A549 (cell line): ENCODE data around the gene GH2. TPM values are rescaled to one million over a fixed set of nuclear protein-coding genes. Genes with fewer than 3 reads are reported as not detected.
"Not testable (repeated sequence)": the region's sequence is repeated elsewhere in the genome, so short reads cannot be mapped to it uniquely, and the experiment has no call there.

Source experiments
- ATAC-seq, 2 experiments: fragments of 200-7000 bp in 1 of 2; fragments of >200 bp in 1 of 2; cut with Nextera tagmentation in 1 of 2; cut with Tn5 transposase in 1 of 2; 3 replicates each; pipeline versions ENCODE4 v1.8.0 to v1.9.1; 2018 to 2020; ENCODE audit warnings: mild to moderate bottlenecking in 1 of 2, moderate library complexity in 1 of 2
- CTCF ChIA-PET: fragments of 300-600 bp; sonication (Branson Sonifier 250); formaldehyde crosslinking; extraction: SDS; loops from one replicate; lab custom pipeline; 2021; ENCODE audit warnings: antibody characterized with exemption, inconsistent platforms; lab: Yijun Ruan, JAX
- POLR2A ChIA-PET: fragments of 350-600 bp; formaldehyde crosslinking; extraction: SDS; loops from one replicate; lab custom pipeline; 2021; ENCODE audit warnings: antibody characterized with exemption, inconsistent platforms; lab: Yijun Ruan, JAX
- DNase-seq, 2 experiments: peaks; one replicate each; pipeline versions ENCODE4 v3.0.0 to v3.0.0-alpha.2; 2011 to 2016; ENCODE audit warnings: low read depth in 1 of 2, low spot score in 1 of 2
- FAIRE-seq: peaks from 2 replicates; lab custom pipeline; 2011; peaks lifted over from hg19 to GRCh38; lab: Jason Lieb, UNC
- H3K27ac ChIP-seq, 2 experiments: fragments of >200 bp; sonication (Bioruptor Twin); formaldehyde crosslinking; 3 replicates each; pipeline ENCODE4 v1.5.1; 2016 to 2017
- H3K4me1 ChIP-seq: fragments of >200 bp; sonication (Bioruptor Twin); formaldehyde crosslinking; 3 replicates; pipeline ENCODE4 v1.6.1; 2016
- H3K4me2 ChIP-seq: fragments of >200 bp; sonication (Bioruptor Twin); formaldehyde crosslinking; 3 replicates; pipeline ENCODE4 v1.6.1; 2016
- H3K4me3 ChIP-seq: fragments of >200 bp; sonication (Bioruptor Twin); formaldehyde crosslinking; 3 replicates; pipeline ENCODE4 v1.5.1; 2016
- H3K9me3 ChIP-seq: fragments of >200 bp; sonication (Bioruptor Twin); formaldehyde crosslinking; 3 replicates; pipeline ENCODE4 v1.6.1; 2016
- BCL3 ChIP-seq: fragments of >200 bp; sonication (Bioruptor Twin); formaldehyde crosslinking; IDR thresholded peaks from 3 replicates; pipeline ENCODE4 v1.6.1; 2016
- CHD2 ChIP-seq: fragments of 150-350 bp; IDR thresholded peaks from 2 replicates; pipeline ENCODE4 v1.6.1; 2014; ENCODE audit warnings: low read length; ENCODE audit not compliant: partially characterized antibody
- FOSL2 ChIP-seq, 2 experiments: fragments of 450-650 bp in 1 of 2; fragments of >200 bp in 1 of 2; sonication (Bioruptor Twin) in 1 of 2; formaldehyde crosslinking; IDR thresholded peaks; 2 replicates each; pipeline versions ENCODE4 v1.5.0 to v1.6.1; 2016 to 2020; ENCODE audit warnings: mild to moderate bottlenecking in 1 of 2, moderate library complexity in 1 of 2
- HDAC2 ChIP-seq: fragments of 200-600 bp; sonication (generic); IDR thresholded peaks from 2 replicates; pipeline ENCODE4 v1.6.1; 2016
- HES2 ChIP-seq: fragments of >200 bp; sonication (Bioruptor Twin); formaldehyde crosslinking; IDR thresholded peaks from 2 replicates; pipeline ENCODE4 v1.6.1; 2016
- HMGXB4 ChIP-seq: fragments of 250-450 bp; sonication (Bioruptor Pico); IDR thresholded peaks from 2 replicates; pipeline ENCODE4 v1.5.0; 2021; ENCODE audit warnings: mild to moderate bottlenecking, moderate library complexity, borderline replicate concordance
- HOXA7 ChIP-seq: fragments of 250-450 bp; sonication (Bioruptor Pico); IDR thresholded peaks from 2 replicates; pipeline ENCODE4 v1.5.0; 2020; ENCODE audit warnings: mild to moderate bottlenecking, moderate library complexity
- HOXB13 ChIP-seq: fragments of 250-450 bp; sonication (Bioruptor Pico); IDR thresholded peaks from 2 replicates; pipeline ENCODE4 v1.5.0; 2020; ENCODE audit warnings: low read depth, mild to moderate bottlenecking, moderate library complexity
- JUN ChIP-seq, 2 experiments: fragments of >200 bp; sonication (Bioruptor Twin); formaldehyde crosslinking; IDR thresholded peaks; 2 replicates in 1 of 2; 3 replicates in 1 of 2; pipeline ENCODE4 v1.6.1; 2016 to 2017
- MAFK ChIP-seq: fragments of 450-650 bp; IDR thresholded peaks from 2 replicates; pipeline ENCODE4 v1.6.1; 2014; ENCODE audit not compliant: partially characterized antibody
- MAX ChIP-seq: IDR thresholded peaks from 2 replicates; pipeline ENCODE4 v1.6.1; 2012
- MAZ ChIP-seq: fragments of 150-350 bp; IDR thresholded peaks from 2 replicates; pipeline ENCODE4 v1.6.1; 2014; ENCODE audit warnings: antibody characterized with exemption, low read depth, low read length, borderline replicate concordance
- NPAS2 ChIP-seq: fragments of 250-450 bp; sonication (Bioruptor Pico); IDR thresholded peaks from 2 replicates; pipeline ENCODE4 v1.8.0; 2022; ENCODE audit warnings: mild to moderate bottlenecking, moderate library complexity, borderline replicate concordance
- NR3C1 ChIP-seq: fragments of >200 bp; sonication (Bioruptor Twin); formaldehyde crosslinking; IDR thresholded peaks from 3 replicates; pipeline ENCODE4 v1.6.1; 2017
- PBX3 ChIP-seq: IDR thresholded peaks from 2 replicates; pipeline ENCODE4 v1.6.1; 2012
- RAD21 ChIP-seq, 2 experiments: fragments of >200 bp in 1 of 2; sonication (Bioruptor Twin) in 1 of 2; formaldehyde crosslinking in 1 of 2; IDR thresholded peaks in 1 of 2; conservative IDR thresholded peaks in 1 of 2; 2 replicates in 1 of 2; 3 replicates in 1 of 2; pipeline ENCODE4 v1.6.1; 2012 to 2018; ENCODE audit warnings: inconsistent platforms in 1 of 2
- RARB ChIP-seq: fragments of 250-450 bp; sonication (Bioruptor Pico); IDR thresholded peaks from 2 replicates; pipeline ENCODE4 v1.8.0; 2021; ENCODE audit warnings: mild to moderate bottlenecking, moderate library complexity
- RCOR1 ChIP-seq: fragments of 150-350 bp; IDR thresholded peaks from 2 replicates; pipeline ENCODE4 v1.6.1; 2014; ENCODE audit warnings: antibody characterized with exemption, low read length, low read depth
- RFX5 ChIP-seq: fragments of 450-650 bp; IDR thresholded peaks from 2 replicates; pipeline ENCODE4 v1.7.1; 2014; ENCODE audit warnings: antibody characterized with exemption, mild to moderate bottlenecking, moderate library complexity
- SMC3 ChIP-seq: fragments of >200 bp; sonication (Bioruptor Twin); formaldehyde crosslinking; IDR thresholded peaks from 3 replicates; pipeline ENCODE4 v1.6.1; 2018; ENCODE audit warnings: inconsistent platforms
- ZNF302 ChIP-seq: fragments of 250-450 bp; sonication (Bioruptor Pico); IDR thresholded peaks from 2 replicates; pipeline ENCODE4 v1.9.0; 2021; ENCODE audit warnings: inconsistent platforms, mild to moderate bottlenecking, moderate library complexity
- WGBS: methylation state at CpG from one replicate; pipeline ENCODE4 v1.1.6; 2017; ENCODE audit errors: missing lambda C conversion rate; 5-methylcytosine and 5-hydroxymethylcytosine counted together
- polyA plus RNA-seq, 4 experiments: library from polyadenylated mRNA; depleted of rRNA in 3 of 4; stranded (reverse); fragments of >200 nt; fragmentation: RNase III in 1 of 4; extraction: RNeasy Plus Mini Kit Qiagen cat#74134 plus additional on column Dnase treatment in 1 of 4; gene quantifications; 2 replicates in 3 of 4; 3 replicates in 1 of 4; pipeline ENCODE4 v1.2.3, GENCODE V29; 2011 to 2017

GH2 gene
- polyA plus RNA-seq, 2 of the 4 experiments (the other 2 are of a cell fraction) = not detected

GRCh38 chr17:63916566-63917185 is 34.9 kb upstream of the GH2 start:
- Histone ChIP-seq H3K4me1 (no peaks in the 10 kb centered on the region; the same call in 2 of the 3 replicates), H3K4me3 (no peak overlapping the region), H3K9me3 (no peaks in the 10 kb centered on the region), H3K4me2 (no peak overlapping the region), H3K27ac (no peak overlapping the region)
- CTCF ChIA-PET = interaction anchor here (0.8 to 16.7 kb wide), 11 partner anchors 12 to 496 kb away, joined by 3 to 386 read pairs (median 70); partner anchors contain the start of genes CD79B, ERN1 and ICAM2
- WGBS = 60% methylated on average over 12 of the region's 12 CpGs
- ATAC-seq (no peak), DNase-seq (no peak), FAIRE-seq (no peak)
- POLR2A ChIA-PET = no interaction called here
- no peak for TF ChIP-seq ZNF302 (CRISPR knock-in tag)
- no peak for TF ChIP-seq RCOR1
- TF ChIP-seq MAFK = no peak
- no peak for TF ChIP-seq JUN (IDR thresholded peaks at IDR 0.05)

GRCh38 chr17:63915753-63916152 is 34.0 kb upstream of the GH2 start:
- H3K4me1 ChIP-seq, ATAC-seq, DNase-seq, FAIRE-seq, H3K9me3 ChIP-seq, H3K4me3 ChIP-seq, H3K4me2 ChIP-seq, H3K27ac ChIP-seq: not testable (repeated sequence)
- ChIA-PET POLR2A (interaction anchor here (0.6 kb wide), 1 partner anchor 55 kb away, joined by 3 read pairs; no protein-coding TSS in a partner anchor), CTCF (interaction anchor here (1.0 to 16.7 kb wide), 8 partner anchors 11 to 217 kb away, joined by 3 to 386 read pairs (median 40); partner anchors contain the start of genes ERN1 and ICAM2)
- 22% methylated on average over 10 of the region's 10 CpGs for WGBS

GRCh38 chr17:63914471-63914870 is 32.7 kb upstream of the GH2 start:
- ChIA-PET POLR2A (no interaction called here), CTCF (interaction anchor here (0.6 to 16.7 kb wide), 6 partner anchors 9 to 380 kb away, joined by 3 to 386 read pairs (median 37); partner anchors contain the start of genes ERN1 and ICAM2)
- FAIRE-seq (no peak), DNase-seq (no peak), ATAC-seq (no peak)
- Histone ChIP-seq H3K9me3 (no peaks in the 10 kb centered on the region), H3K4me3 (no peak overlapping the region), H3K4me2 (no peak overlapping the region), H3K27ac (no peak overlapping the region), H3K4me1 (no peaks in the 10 kb centered on the region; the same call in 2 of the 3 replicates)
- WGBS = 89% methylated on average over 7 of the region's 7 CpGs
- no peak for TF ChIP-seq RCOR1
- no peak for TF ChIP-seq HES2
- no peak for TF ChIP-seq PBX3
- no peak for TF ChIP-seq MAX
- no peak for TF ChIP-seq NR3C1

- H3K4me3 ChIP-seq = no peak overlapping the region
- no peak for FAIRE-seq
- peak; percentile 63 to 84; a peak in 3 of 6 replicates for ATAC-seq
- WGBS = 46% methylated on average over 7 of the region's 8 CpGs
- H3K4me1 ChIP-seq = no peaks in the 10 kb centered on the region
- H3K4me2 ChIP-seq = no peak overlapping the region
- peak; percentile 41 to 63 for DNase-seq
- CTCF ChIA-PET = interaction anchor here (0.7 to 16.7 kb wide), 54 partner anchors 8 to 518 kb away, joined by 3 to 386 read pairs (median 6); partner anchors contain the start of genes CD79B, ERN1, GH1 and ICAM2
- H3K9me3 ChIP-seq = no peaks in the 10 kb centered on the region
- no peak overlapping the region for H3K27ac ChIP-seq
- POLR2A ChIA-PET = no interaction called here
- no peak for TF ChIP-seq BCL3
- TF ChIP-seq MAZ = peak; percentile 32; the same call in 1 of the 2 replicates
- TF ChIP-seq MAX = no peak
- no peak for TF ChIP-seq NPAS2 (CRISPR knock-in tag)
- no peak for TF ChIP-seq CHD2
- no peak for TF ChIP-seq HMGXB4 (CRISPR knock-in tag)
- TF ChIP-seq HOXA7 (CRISPR knock-in tag) = no peak
- no peak for TF ChIP-seq MAFK
- TF ChIP-seq RFX5 = no peak
- no peak for TF ChIP-seq HDAC2
- no peak for TF ChIP-seq FOSL2 (IDR thresholded peaks at IDR 0.05)
- no peak for TF ChIP-seq FOSL2 (CRISPR knock-in tag; IDR thresholded peaks at IDR 0.05)
- TF ChIP-seq HOXB13 (CRISPR knock-in tag) = no peak
- no peak for TF ChIP-seq RARB
- TF ChIP-seq NR3C1 = no peak
- TF ChIP-seq SMC3 = peak; percentile 62
- peak; percentile 59 to 80 for TF ChIP-seq RAD21 (conservative IDR thresholded peaks at IDR 0.05 in 1 of 2, IDR thresholded peaks at IDR 0.05 in 1 of 2)
These were observed 29.9 kb upstream of the GH2 start for GRCh38 chr17:63911657-63912100.
